Panc1 (cell line): Measurements from ENCODE around the gene GABRG3. TPM values are rescaled to one million over a fixed set of nuclear protein-coding genes. Genes with fewer than 3 reads are reported as not detected.

Experiments used
- ATAC-seq: fragments of 200-7000 bp; cut with Tn5 transposase; 2 replicates; pipeline ENCODE4 v1.9.1; 2020; ENCODE audit warnings: mild to moderate bottlenecking, moderate library complexity
- BruUV-seq: library from RNA; stranded (reverse); fragments of 400-500 nt; replicated peaks from 2 replicates; lab custom pipeline; 2021; lab: Mats Ljungman, UMichigan
- CTCF ChIA-PET: fragments of 300-600 bp; sonication (Branson Sonifier 250); formaldehyde crosslinking; loops from one replicate; lab custom pipeline; 2022; ENCODE audit warnings: antibody characterized with exemption; lab: Charles Lee
- POLR2A ChIA-PET: fragments of 300-600 bp; sonication (Branson Sonifier 250); formaldehyde crosslinking; loops from one replicate; lab custom pipeline; 2022; ENCODE audit warnings: antibody characterized with exemption; lab: Charles Lee
- DNase-seq: peaks from one replicate; pipeline ENCODE4 v3.0.0-alpha.2; 2010; ENCODE audit warnings: low read depth, low spot score
- H3K27ac ChIP-seq: 2 replicates; pipeline ENCODE4 v1.5.1; 2011; ENCODE audit warnings: mild to moderate bottlenecking, low read length, inconsistent platforms
- H3K27me3 ChIP-seq: fragments of 200-500 bp; sonication (Bioruptor generic); 2 replicates; pipeline ENCODE4 v1.6.0; 2014; ENCODE audit warnings: low read length, inconsistent platforms; ENCODE audit not compliant: control insufficient read depth, insufficient read depth
- H3K36me3 ChIP-seq: fragments of 200-500 bp; sonication (Bioruptor generic); 2 replicates; pipeline ENCODE4 v1.5.1; 2014; ENCODE audit warnings: inconsistent platforms, mild to moderate bottlenecking, low read length, moderate library complexity; ENCODE audit not compliant: control insufficient read depth, insufficient read depth
- H3K4me1 ChIP-seq: 2 replicates; pipeline ENCODE4 v1.5.1; 2011; ENCODE audit warnings: inconsistent platforms, mild to moderate bottlenecking, low read length, moderate library complexity; ENCODE audit not compliant: control insufficient read depth, insufficient read depth
- H3K4me3 ChIP-seq, 2 experiments: 2 replicates each; pipeline ENCODE4 v1.5.1; 2011 to 2012; ENCODE audit warnings: low read depth in 2 of 2, low read length in 2 of 2, mild to moderate bottlenecking in 2 of 2, inconsistent platforms in 1 of 2, moderate library complexity in 1 of 2
- H3K9me3 ChIP-seq: fragments of 200-500 bp; sonication (Bioruptor generic); 2 replicates; pipeline ENCODE4 v1.5.1; 2014; ENCODE audit warnings: low read depth, mild to moderate bottlenecking, inconsistent platforms, low read length, moderate library complexity; ENCODE audit not compliant: control insufficient read depth, insufficient read depth
- CTCF ChIP-seq: fragments of 450-650 bp; IDR thresholded peaks from 2 replicates; pipeline ENCODE4 v1.5.1; 2017; ENCODE audit warnings: mild to moderate bottlenecking
- POLR2AphosphoS5 ChIP-seq: IDR thresholded peaks from 2 replicates; pipeline ENCODE4 v1.6.1; 2012; ENCODE audit warnings: mild to moderate bottlenecking, low read depth, low read length, moderate library complexity
- REST ChIP-seq, 2 experiments: IDR thresholded peaks; 2 replicates each; pipeline ENCODE4 v1.6.1; 2011 to 2012; ENCODE audit warnings: low read depth in 2 of 2, control low read depth in 1 of 2, low read length in 1 of 2, mild to moderate bottlenecking in 1 of 2, moderate library complexity in 1 of 2; ENCODE audit not compliant: insufficient read depth in 1 of 2
- SIN3A ChIP-seq: IDR thresholded peaks from 2 replicates; pipeline ENCODE4 v1.6.1; 2012; ENCODE audit warnings: low read depth, mild to moderate bottlenecking, low read length, moderate library complexity, borderline replicate concordance; ENCODE audit not compliant: insufficient read depth
- TCF7L2 ChIP-seq: IDR thresholded peaks from 2 replicates; pipeline ENCODE4 v1.6.1; 2011; ENCODE audit warnings: mild to moderate bottlenecking, low read depth, low read length, inconsistent platforms
- in situ Hi-C: cut with HindIII; loops from 2 replicates; pipeline ENCODE4 v1.10.0; 2016; ENCODE audit warnings: low sequenced_read_pairs, low pct_unique_long_range_greater_than_20kb
- intact Hi-C: fragments of 100-400 bp; cut with micrococcal nuclease; formaldehyde crosslinking; loops from one replicate; pipeline ENCODE4 v1.10.0; 2022; ENCODE audit not compliant: unreplicated experiment
- total RNA-seq: library from RNA; stranded (reverse); gene quantifications from one replicate; pipeline ENCODE4 v1.2.1, GENCODE V29; 2021; ENCODE audit not compliant: unreplicated experiment

GABRG3 gene
- total RNA-seq, 1 experiment from 2014 or later: not detected

- in situ Hi-C loops: no loop called here
- TF ChIP-seq CTCF (no peak), SIN3A (no peak), POLR2AphosphoS5 (no peak), REST (IDR thresholded peaks at IDR 0.05; ENCODE audit: insufficient read depth in 1 of 2, low read depth in 2 of 2, low read length in 1 of 2) (no peak), TCF7L2 (no peak)
- no peak overlapping the region for H3K27ac ChIP-seq
- no TSS peak for BruUV-seq
- no peaks in the 10 kb centered on the region for H3K27me3 ChIP-seq
- no peaks in the 10 kb centered on the region for H3K9me3 ChIP-seq
- ChIA-PET POLR2A (no interaction called here), CTCF (no interaction called here)
- H3K36me3 ChIP-seq: no peaks in the 10 kb centered on the region
- no peak overlapping the region for H3K4me3 ChIP-seq
- ATAC-seq: no peak
- no peaks in the 10 kb centered on the region for H3K4me1 ChIP-seq
- no peak for DNase-seq
- intact Hi-C loops: no loop called here
Measured at GRCh38 chr15:27293607-27294006, 322.6 kb downstream of the GABRG3 start.

GRCh38 chr15:27317736-27318135 is 346.8 kb downstream of the GABRG3 start:
- no peak for ATAC-seq
- intact Hi-C loops (no loop called here), in situ Hi-C loops (no loop called here)
- H3K27ac ChIP-seq: no peak overlapping the region
- H3K4me1 ChIP-seq: no peaks in the 10 kb centered on the region
- no peak overlapping the region for H3K4me3 ChIP-seq
- BruUV-seq: no TSS peak
- ChIA-PET POLR2A (no interaction called here), CTCF (no interaction called here)
- H3K27me3 ChIP-seq: no peaks in the 10 kb centered on the region
- H3K9me3 ChIP-seq: no peaks in the 10 kb centered on the region
- no peak for DNase-seq
- no peaks in the 10 kb centered on the region for H3K36me3 ChIP-seq
- TF ChIP-seq SIN3A (no peak), POLR2AphosphoS5 (no peak), REST (IDR thresholded peaks at IDR 0.05; ENCODE audit: insufficient read depth in 1 of 2, low read depth in 2 of 2, low read length in 1 of 2) (no peak), CTCF (no peak), TCF7L2 (no peak)
